Loucy (cell line): ENCODE results near the gene KLHL17.

Experiments used
- H2AFZ ChIP-seq: fragments of 200-600 bp; sonication (generic); 2 replicates; pipeline ENCODE4 v1.6.0; 2016; ENCODE audit warnings: antibody characterized with exemption, mild to moderate bottlenecking, low read length, moderate library complexity
- H3F3A ChIP-seq: fragments of 200-600 bp; 2 replicates; pipeline ENCODE4 v1.6.0; 2016; ENCODE audit warnings: antibody characterized with exemption, low read depth, mild to moderate bottlenecking
- H3K27me3 ChIP-seq: fragments of 200-600 bp; sonication (generic); 2 replicates; pipeline ENCODE4 v1.6.1; 2014; ENCODE audit warnings: low read length, mild to moderate bottlenecking; ENCODE audit not compliant: insufficient read depth, poor library complexity, severe bottlenecking
- H3K36me3 ChIP-seq: fragments of 200-600 bp; sonication (generic); 2 replicates; pipeline ENCODE4 v1.6.1; 2016; ENCODE audit warnings: low read length; ENCODE audit not compliant: insufficient read depth
- H3K4me1 ChIP-seq: fragments of 200-600 bp; sonication (generic); 2 replicates; pipeline ENCODE4 v1.5.1; 2014; ENCODE audit warnings: low read length, mild to moderate bottlenecking; ENCODE audit not compliant: insufficient read depth, poor library complexity, severe bottlenecking
- H3K4me2 ChIP-seq: fragments of 200-600 bp; sonication (generic); 2 replicates; pipeline ENCODE4 v1.6.0; 2014; ENCODE audit warnings: antibody characterized with exemption, low read length, low read depth, mild to moderate bottlenecking; ENCODE audit not compliant: poor library complexity, severe bottlenecking
- H3K4me3 ChIP-seq: fragments of 200-600 bp; sonication (generic); 2 replicates; pipeline ENCODE4 v1.5.1; 2014; ENCODE audit warnings: low read length, mild to moderate bottlenecking, mixed read lengths; ENCODE audit not compliant: poor library complexity, severe bottlenecking
- H3K79me2 ChIP-seq: fragments of 200-600 bp; sonication (generic); 2 replicates; pipeline ENCODE4 v1.6.1; 2014; ENCODE audit warnings: low read length; ENCODE audit not compliant: insufficient read depth
- H3K9ac ChIP-seq: fragments of 200-600 bp; sonication (generic); 2 replicates; pipeline ENCODE4 v1.6.0; 2014; ENCODE audit warnings: mild to moderate bottlenecking, low read depth, low read length, moderate library complexity; ENCODE audit not compliant: poor library complexity, severe bottlenecking
- H3K9me2 ChIP-seq: fragments of 200-600 bp; sonication (generic); replicated peaks from 2 replicates; pipeline ENCODE4 v1.6.1; 2016; ENCODE audit warnings: low read depth, low read length, mixed read lengths
- H3K9me3 ChIP-seq: fragments of 200-600 bp; sonication (generic); 2 replicates; pipeline ENCODE4 v1.6.1; 2014; ENCODE audit warnings: mild to moderate bottlenecking, antibody characterized with exemption, low read length, low read depth; ENCODE audit not compliant: insufficient read depth
- H4K20me1 ChIP-seq: fragments of 200-600 bp; sonication (generic); 2 replicates; pipeline ENCODE4 v1.6.0; 2014; ENCODE audit warnings: antibody characterized with exemption, low read length, mild to moderate bottlenecking; ENCODE audit not compliant: insufficient read depth, poor library complexity, severe bottlenecking
- CTCF ChIP-seq: fragments of 200-600 bp; sonication (generic); conservative IDR thresholded peaks from 2 replicates; pipeline ENCODE4 v1.5.1; 2014; ENCODE audit warnings: mild to moderate bottlenecking, antibody characterized with exemption, low read length
- EZH2phosphoT487 ChIP-seq: fragments of 200-600 bp; IDR thresholded peaks from 2 replicates; pipeline ENCODE4 v1.6.1; 2018; ENCODE audit warnings: antibody characterized with exemption, mild to moderate bottlenecking, moderate library complexity, borderline replicate concordance

KLHL17 gene

GRCh38 chr1:914891-915280, 45.5 kb upstream of the KLHL17 start:
- Histone ChIP-seq H3K4me2 (no peak overlapping the region), H3K36me3 (no peaks in the 10 kb centered on the region), H3K79me2 (no peaks in the 10 kb centered on the region), H3K9me2 (no peaks in the 10 kb centered on the region), H3K9ac (no peak overlapping the region), H3K4me3 (no peak overlapping the region), H3K27me3 (no peaks in the 10 kb centered on the region), H3K9me3 (no peaks in the 10 kb centered on the region), H3F3A (no peaks in the 10 kb centered on the region), H2AFZ (no peak overlapping the region), H3K4me1 (peaks cover 10% of the 10 kb centered on the region), H4K20me1 (no peaks in the 10 kb centered on the region)
- TF ChIP-seq EZH2phosphoT487, result no peak
- no peak for TF ChIP-seq CTCF

GRCh38 chr1:915295-916172, 44.9 kb upstream of the KLHL17 start:
- H3K9me3 ChIP-seq, result no peaks in the 10 kb centered on the region
- TF ChIP-seq EZH2phosphoT487 (no peak), CTCF (no peak)

GRCh38 chr1:916173-917075, 44.0 kb upstream of the KLHL17 start:
- Histone ChIP-seq H3K4me3 (no peak overlapping the region), H4K20me1 (no peaks in the 10 kb centered on the region), H3K27me3 (no peaks in the 10 kb centered on the region), H3K79me2 (no peaks in the 10 kb centered on the region), H3K9me2 (no peaks in the 10 kb centered on the region), H3F3A (no peaks in the 10 kb centered on the region), H3K4me1 (peaks cover 24% of the 10 kb centered on the region), H3K4me2 (no peak overlapping the region), H3K9ac (no peak overlapping the region), H3K9me3 (no peaks in the 10 kb centered on the region), H2AFZ (no peak overlapping the region), H3K36me3 (no peaks in the 10 kb centered on the region)
- TF ChIP-seq CTCF (no peak), EZH2phosphoT487 (no peak)

More at GRCh38 chr1:915295-916172, 44.9 kb upstream of the KLHL17 start:
- H3K4me2 ChIP-seq, result no peak overlapping the region
- no peak overlapping the region for H2AFZ ChIP-seq
- no peaks in the 10 kb centered on the region for H3K36me3 ChIP-seq
- no peaks in the 10 kb centered on the region for H3K27me3 ChIP-seq
- no peaks in the 10 kb centered on the region for H4K20me1 ChIP-seq
- no peak overlapping the region for H3K4me3 ChIP-seq
- H3F3A ChIP-seq, result no peaks in the 10 kb centered on the region
- no peak overlapping the region for H3K9ac ChIP-seq
- H3K9me2 ChIP-seq, result no peaks in the 10 kb centered on the region
- no peaks in the 10 kb centered on the region for H3K79me2 ChIP-seq
- peaks cover 17% of the 10 kb centered on the region for H3K4me1 ChIP-seq
